Endothelial cell of umbilical vein (primary cell): ENCODE data around the gene AZGP1. TPM values are rescaled to one million over a fixed set of nuclear protein-coding genes. Genes with fewer than 3 reads are reported as not detected.
"Not testable (repeated sequence)": the region's sequence is repeated elsewhere in the genome, so short reads cannot be mapped to it uniquely, and the experiment has no call there.

Experiments used
- BruUV-seq: library from RNA; stranded (reverse); fragments of 400-500 nt; replicated peaks from 2 replicates; lab custom pipeline; 2021; lab: Mats Ljungman, UMichigan
- CTCF ChIA-PET: fragments of 300-600, 350-600 bp; sonication (Branson Sonifier 250); formaldehyde crosslinking; loops from one replicate; lab custom pipeline; 2021; ENCODE audit warnings: antibody characterized with exemption, inconsistent platforms; lab: Charles Lee
- POLR2A ChIA-PET: fragments of 300-600, 350-600 bp; sonication (Branson Sonifier 250); formaldehyde crosslinking; loops from one replicate; lab custom pipeline; 2021; ENCODE audit warnings: antibody characterized with exemption, inconsistent platforms; lab: Charles Lee
- DNase-seq: peaks from one replicate; pipeline ENCODE4 v3.0.0-alpha.2; 2011; ENCODE audit warnings: low read depth, low spot score
- FAIRE-seq: peaks from 2 replicates; lab custom pipeline; 2011; peaks lifted over from hg19 to GRCh38; lab: Jason Lieb, UNC
- H2AFZ ChIP-seq: 2 replicates; pipeline ENCODE4 v1.6.0; 2012; ENCODE audit warnings: low read depth, low read length, control low read depth, inconsistent platforms
- H3K27ac ChIP-seq: 2 replicates; pipeline ENCODE4 v1.5.1; 2011; ENCODE audit warnings: low read depth, mild to moderate bottlenecking, control low read depth, low read length, moderate library complexity; ENCODE audit not compliant: insufficient read depth
- H3K27me3 ChIP-seq, 2 experiments: 2 replicates each; pipeline versions ENCODE4 v1.6.0 to v1.6.1; 2011; ENCODE audit warnings: low read length in 2 of 2, mixed read lengths in 1 of 2; ENCODE audit not compliant: control insufficient read depth in 2 of 2, insufficient read depth in 2 of 2
- H3K36me3 ChIP-seq, 2 experiments: 2 replicates in 1 of 2; 3 replicates in 1 of 2; pipeline ENCODE4 v1.5.1; 2011; ENCODE audit warnings: low read length in 2 of 2, mild to moderate bottlenecking in 1 of 2, moderate library complexity in 1 of 2; ENCODE audit not compliant: control insufficient read depth in 2 of 2, insufficient read depth in 2 of 2; ENCODE audit errors: extremely low read depth in 1 of 2
- H3K4me1 ChIP-seq: 3 replicates; pipeline ENCODE4 v1.5.1; 2011; ENCODE audit warnings: mild to moderate bottlenecking, low read length; ENCODE audit not compliant: control insufficient read depth, insufficient read depth; ENCODE audit errors: extremely low read depth
- H3K4me2 ChIP-seq: 2 replicates; pipeline ENCODE4 v1.6.1; 2011; ENCODE audit warnings: low read length, control low read depth, mixed read lengths; ENCODE audit not compliant: insufficient read depth
- H3K4me3 ChIP-seq, 3 experiments: fragments of 200-600 bp in 1 of 3; sonication (generic), shearing (Covaris generic) in 1 of 3; replicated peaks in 1 of 3; 2 replicates each; pipeline ENCODE4 v1.5.1; 2011 to 2016; ENCODE audit warnings: control low read depth in 3 of 3, low read length in 3 of 3, mild to moderate bottlenecking in 2 of 3, inconsistent platforms in 1 of 3, low read depth in 1 of 3, moderate library complexity in 1 of 3; ENCODE audit not compliant: insufficient read depth in 1 of 3
- H3K79me2 ChIP-seq: 2 replicates; pipeline ENCODE4 v1.6.0; 2012; ENCODE audit warnings: low read length, inconsistent platforms; ENCODE audit not compliant: control insufficient read depth, insufficient read depth
- H3K9ac ChIP-seq: replicated peaks from 2 replicates; pipeline ENCODE3; 2011; ENCODE audit warnings: low read length, control low read depth; ENCODE audit not compliant: insufficient read depth; ENCODE audit errors: extremely low read depth
- H3K9me1 ChIP-seq: replicated peaks from 3 replicates; pipeline ENCODE4 v1.6.0; 2011; ENCODE audit warnings: mild to moderate bottlenecking, low read length; ENCODE audit not compliant: control insufficient read depth, insufficient read depth; ENCODE audit errors: extremely low read depth
- H3K9me3 ChIP-seq: replicated peaks from 2 replicates; pipeline ENCODE4 v1.5.1; 2012; ENCODE audit warnings: low read length, inconsistent platforms; ENCODE audit not compliant: control insufficient read depth, insufficient read depth
- H4K20me1 ChIP-seq: replicated peaks from 2 replicates; pipeline ENCODE3; 2011; ENCODE audit warnings: mild to moderate bottlenecking, low read length; ENCODE audit not compliant: control insufficient read depth, insufficient read depth; ENCODE audit errors: extremely low read depth
- FOS ChIP-seq: IDR thresholded peaks from 2 replicates; pipeline ENCODE4 v1.6.1; 2011; ENCODE audit warnings: mild to moderate bottlenecking, low read length, moderate library complexity, borderline replicate concordance; ENCODE audit not compliant: insufficient read depth
- GATA2 ChIP-seq: IDR thresholded peaks from 2 replicates; pipeline ENCODE4 v1.7.0; 2011; ENCODE audit warnings: low read depth, mild to moderate bottlenecking, moderate library complexity, mixed read lengths, low read length; ENCODE audit not compliant: insufficient read length, insufficient read depth
- MYC ChIP-seq: IDR thresholded peaks from one replicate; pipeline ENCODE4 v1.6.1; 2011; ENCODE audit warnings: mild to moderate bottlenecking, low read depth, low read length
- POLR2A ChIP-seq: IDR thresholded peaks from 2 replicates; pipeline ENCODE4 v1.6.1; 2012; ENCODE audit warnings: low read depth, mild to moderate bottlenecking, control low read depth, low read length
- POLR2AphosphoS5 ChIP-seq: IDR thresholded peaks from 2 replicates; pipeline ENCODE4 v1.6.1; 2012; ENCODE audit warnings: low read depth, mild to moderate bottlenecking, control low read depth, low read length, moderate library complexity; ENCODE audit not compliant: insufficient read depth
- dilution Hi-C: fragments of 300-500 bp; cut with MboI; formaldehyde crosslinking; loops from one replicate; pipeline ENCODE4 v1.15.0; 2019; ENCODE audit warnings: low sequenced_read_pairs; ENCODE audit not compliant: extremely low pct_ligation_motif_present
- intact Hi-C: fragments of 100-400 bp; cut with micrococcal nuclease; formaldehyde crosslinking; loops from one replicate; pipeline ENCODE4 v1.10.0; 2022
- polyA plus RNA-seq, 4 experiments: library from polyadenylated mRNA; depleted of rRNA in 3 of 4; stranded (reverse) in 3 of 4; unstranded in 1 of 4; fragments of >200 nt; gene quantifications; 2 replicates each; pipeline versions ENCODE4 v1.2.1 to v1.2.3, GENCODE V29; 2011 to 2012; ENCODE audit warnings: missing spikeins in 1 of 4
- total RNA-seq: library from RNA; stranded (reverse); gene quantifications from 2 replicates; pipeline ENCODE4 v1.2.3, GENCODE V29; 2021
- TF ChIP-seq, protein P1 (sequence below): IDR thresholded peaks from 2 replicates; pipeline ENCODE4 v1.6.1; 2011; ENCODE audit not compliant: insufficient read depth, insufficient read length

Gene AZGP1
- total and polyA plus RNA-seq, 2 donors (not counting 3 experiments of a cell fraction or from before 2014, with no cell fraction given), result not detected

DNA sequence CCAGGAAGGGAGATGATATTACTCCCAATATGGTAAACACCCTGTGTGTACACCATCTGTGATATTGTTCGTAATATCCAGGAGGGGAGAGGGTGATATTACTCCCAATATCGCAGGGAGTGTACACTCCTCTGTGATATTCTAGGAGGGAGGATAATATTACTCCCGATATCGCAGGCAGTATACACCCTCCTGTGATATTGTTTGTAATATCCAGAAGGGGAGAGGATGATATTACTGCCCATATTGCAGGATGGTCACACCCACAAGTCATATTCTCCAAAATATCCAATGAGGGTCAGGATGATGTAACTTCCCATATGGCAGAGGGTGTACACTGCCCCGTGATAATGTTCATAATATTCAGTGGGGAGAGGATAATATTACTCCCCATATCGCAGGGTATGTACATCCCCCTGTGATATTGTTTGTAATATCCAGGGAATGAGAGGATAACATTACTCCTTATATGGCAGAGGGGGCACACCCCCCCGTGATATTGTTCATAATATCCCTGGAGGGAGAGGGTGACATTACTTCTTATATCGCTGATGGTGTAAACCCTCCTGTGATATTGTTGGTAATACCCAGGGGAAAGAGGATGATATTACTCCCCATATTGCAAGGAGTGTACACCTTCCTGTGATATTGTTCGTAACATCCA is 17.1 kb downstream of the AZGP1 start:
- no peak overlapping the region for H3K9ac ChIP-seq
- no peaks in the 10 kb centered on the region for H3K9me3 ChIP-seq
- no peak for TF ChIP-seq FOS
- POLR2A ChIA-PET, result no interaction called here
- no peak overlapping the region for H3K4me3 ChIP-seq
- no peaks in the 10 kb centered on the region for H3K9me1 ChIP-seq
- no TSS peak for BruUV-seq
- no peak overlapping the region for H2AFZ ChIP-seq
- FAIRE-seq (no peak), DNase-seq (no peak)
- peaks cover 0 to 6% of the 10 kb centered on the region in 2 experiments for H3K27me3 ChIP-seq
- no peaks in the 10 kb centered on the region for H3K4me1 ChIP-seq
- dilution Hi-C loops, result no loop called here
- no peaks in the 10 kb centered on the region for H4K20me1 ChIP-seq
- H3K36me3 ChIP-seq, result no peaks in the 10 kb centered on the region
- H3K79me2 ChIP-seq, result no peaks in the 10 kb centered on the region
- intact Hi-C loops, result no loop called here
- H3K4me2 ChIP-seq, result no peak overlapping the region
- CTCF ChIA-PET, result no interaction called here
- H3K27ac ChIP-seq, result no peak overlapping the region

DNA sequence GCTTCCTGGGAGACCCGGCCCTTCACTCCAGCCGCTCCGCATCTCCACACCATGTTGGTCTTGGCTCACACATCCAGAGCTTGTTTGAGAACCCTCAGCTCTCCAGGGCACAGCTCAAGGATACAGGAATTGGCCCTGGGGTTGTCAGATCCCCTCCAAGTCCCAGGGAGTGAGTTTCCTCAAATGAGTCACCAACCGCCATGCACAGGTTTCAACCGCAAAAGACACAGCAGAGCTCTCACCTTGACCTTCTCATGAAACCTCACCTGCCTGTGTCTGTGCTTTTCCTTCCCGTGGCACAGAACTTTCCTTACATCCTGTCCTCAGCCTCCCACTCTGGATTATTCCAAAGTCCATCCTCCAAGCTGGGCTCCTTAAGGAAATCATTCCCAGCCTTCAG is 20.6 kb downstream of the AZGP1 start:
- POLR2A ChIA-PET, result interaction anchor here (0.7 kb wide), 1 partner anchor 18 kb away, joined by 4 read pairs; no protein-coding TSS in a partner anchor
- no TSS peak for BruUV-seq
- dilution Hi-C loops, result no loop called here

DNA sequence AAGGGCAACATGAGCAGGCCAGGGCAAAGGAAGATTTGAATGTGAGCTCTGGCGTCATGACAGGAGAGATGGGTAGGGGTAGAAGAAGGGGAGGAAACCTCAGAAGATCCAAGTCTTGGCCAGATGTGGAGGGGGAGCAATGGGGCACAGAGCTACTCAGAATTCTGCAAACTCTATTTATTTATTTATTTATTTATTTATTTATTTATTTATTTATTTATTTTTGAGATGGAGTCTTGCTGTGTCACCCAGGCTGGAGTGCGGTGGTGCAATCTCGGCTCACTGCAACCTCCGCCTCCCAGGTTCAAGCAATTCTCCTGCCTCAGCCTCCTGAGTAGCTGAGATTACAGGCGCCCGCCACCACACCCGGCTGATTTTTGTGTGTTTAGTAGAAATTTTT is 21.2 kb downstream of the AZGP1 start:
- BruUV-seq, H3K9me3 ChIP-seq, DNase-seq, H3K9ac ChIP-seq, H3K36me3 ChIP-seq, H3K79me2 ChIP-seq, H3K4me3 ChIP-seq, H3K9me1 ChIP-seq, intact Hi-C loops, H4K20me1 ChIP-seq, dilution Hi-C loops, H3K27ac ChIP-seq, H3K4me2 ChIP-seq, H2AFZ ChIP-seq, POLR2A ChIA-PET, FAIRE-seq, H3K4me1 ChIP-seq, H3K27me3 ChIP-seq: not testable (repeated sequence)
- CTCF ChIA-PET, result interaction anchor here (0.6 to 2.0 kb wide), 3 partner anchors 25 to 99 kb away, joined by 3 to 11 read pairs (median 3); no protein-coding TSS in a partner anchor

More for the DNA sequence above, 20.6 kb downstream of the AZGP1 start:
- Histone ChIP-seq H3K9me3 (no peaks in the 10 kb centered on the region), H3K4me3 (no peak overlapping the region), H2AFZ (no peak overlapping the region), H3K36me3 (no peaks in the 10 kb centered on the region), H3K79me2 (no peaks in the 10 kb centered on the region), H4K20me1 (no peaks in the 10 kb centered on the region), H3K27me3 (peaks cover 0 to 6% of the 10 kb centered on the region in 2 experiments), H3K27ac (no peak overlapping the region), H3K4me1 (no peaks in the 10 kb centered on the region), H3K9me1 (no peaks in the 10 kb centered on the region), H3K9ac (no peak overlapping the region), H3K4me2 (no peak overlapping the region)
- TF ChIP-seq MYC (no peak), GATA2 (no peak), POLR2AphosphoS5 (no peak), POLR2A (no peak)
- TF ChIP-seq, protein P1, sequence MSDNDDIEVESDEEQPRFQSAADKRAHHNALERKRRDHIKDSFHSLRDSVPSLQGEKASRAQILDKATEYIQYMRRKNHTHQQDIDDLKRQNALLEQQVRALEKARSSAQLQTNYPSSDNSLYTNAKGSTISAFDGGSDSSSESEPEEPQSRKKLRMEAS, result no peak
- no peak for FAIRE-seq
- CTCF ChIA-PET, result interaction anchor here (0.6 to 2.0 kb wide), 6 partner anchors 14 to 98 kb away, joined by 3 to 11 read pairs (median 3); no protein-coding TSS in a partner anchor
- DNase-seq, result no peak
- intact Hi-C loops, result no loop called here
